ENCODE results near the gene OTX1. TPM values are rescaled to one million over a fixed set of nuclear protein-coding genes. Genes with fewer than 3 reads are reported as not detected.

The OTX1 gene
- total and polyA plus RNA-seq, 10 of the 15 experiments (the other 5 are each of a cell fraction or from before 2014, with no cell fraction given) = 0.04 to 0.67 (median 0.23) TPM; not detected in 2

DNA sequence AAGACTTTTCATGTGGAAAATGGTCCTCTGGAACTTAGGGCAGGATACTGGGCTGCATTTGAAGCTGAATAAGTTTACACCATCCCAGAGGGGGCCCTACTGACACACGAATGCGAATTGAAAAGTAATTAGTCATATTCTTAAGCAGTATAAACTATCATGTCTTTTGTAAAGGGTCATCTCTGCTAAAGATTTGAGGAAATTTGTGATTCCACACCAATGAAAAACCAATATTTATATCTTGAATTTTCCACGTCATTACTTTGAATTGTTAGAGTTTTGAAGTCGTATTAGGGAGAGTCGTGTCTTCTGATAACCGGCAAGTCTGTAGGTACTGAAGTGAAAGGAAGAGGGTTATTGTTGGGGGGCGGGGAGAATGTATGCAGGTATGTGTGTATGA, 4.1 kb upstream of the OTX1 start:
- ATAC-seq (no peak), DNase-seq (ENCODE audit: low read depth, low spot score) (no peak), FAIRE-seq (no peak)
- ChIA-PET RAD21 (ENCODE audit: unreplicated experiment) (no interaction called here), SMC1A (ENCODE audit: uncharacterized antibody, unreplicated experiment) (no interaction called here), CTCF (interaction anchor here (0.6 to 1.2 kb wide), 2 partner anchors 537 to 568 kb away, joined by 3 read pairs; no protein-coding TSS in a partner anchor), POLR2A (no interaction called here)
- no peaks in the 10 kb centered on the region for H3K36me3 ChIP-seq (ENCODE audit: control insufficient read depth in 2 of 2, insufficient read depth in 2 of 2, low read length in 1 of 2)
- BruUV-seq (replicated peaks) = no TSS peak
- TF ChIP-seq MXI1 (IDR thresholded peaks at IDR 0.05; ENCODE audit: low read depth, low read length) = no peak
- no peak for TF ChIP-seq HDAC6 (IDR thresholded peaks at IDR 0.05; ENCODE audit: unreplicated experiment)
- TF ChIP-seq MYB (IDR thresholded peaks at IDR 0.05; ENCODE audit: borderline replicate concordance, low read depth, low read length) = no peak
- TF ChIP-seq SP1 (IDR thresholded peaks at IDR 0.05; ENCODE audit: low read depth, low read length) = no peak
- no peak for TF ChIP-seq HCFC1 (IDR thresholded peaks at IDR 0.05; ENCODE audit: low read length)
- TF ChIP-seq CHD4 (IDR thresholded peaks at IDR 0.05) = no peak
- TF ChIP-seq, protein P1, sequence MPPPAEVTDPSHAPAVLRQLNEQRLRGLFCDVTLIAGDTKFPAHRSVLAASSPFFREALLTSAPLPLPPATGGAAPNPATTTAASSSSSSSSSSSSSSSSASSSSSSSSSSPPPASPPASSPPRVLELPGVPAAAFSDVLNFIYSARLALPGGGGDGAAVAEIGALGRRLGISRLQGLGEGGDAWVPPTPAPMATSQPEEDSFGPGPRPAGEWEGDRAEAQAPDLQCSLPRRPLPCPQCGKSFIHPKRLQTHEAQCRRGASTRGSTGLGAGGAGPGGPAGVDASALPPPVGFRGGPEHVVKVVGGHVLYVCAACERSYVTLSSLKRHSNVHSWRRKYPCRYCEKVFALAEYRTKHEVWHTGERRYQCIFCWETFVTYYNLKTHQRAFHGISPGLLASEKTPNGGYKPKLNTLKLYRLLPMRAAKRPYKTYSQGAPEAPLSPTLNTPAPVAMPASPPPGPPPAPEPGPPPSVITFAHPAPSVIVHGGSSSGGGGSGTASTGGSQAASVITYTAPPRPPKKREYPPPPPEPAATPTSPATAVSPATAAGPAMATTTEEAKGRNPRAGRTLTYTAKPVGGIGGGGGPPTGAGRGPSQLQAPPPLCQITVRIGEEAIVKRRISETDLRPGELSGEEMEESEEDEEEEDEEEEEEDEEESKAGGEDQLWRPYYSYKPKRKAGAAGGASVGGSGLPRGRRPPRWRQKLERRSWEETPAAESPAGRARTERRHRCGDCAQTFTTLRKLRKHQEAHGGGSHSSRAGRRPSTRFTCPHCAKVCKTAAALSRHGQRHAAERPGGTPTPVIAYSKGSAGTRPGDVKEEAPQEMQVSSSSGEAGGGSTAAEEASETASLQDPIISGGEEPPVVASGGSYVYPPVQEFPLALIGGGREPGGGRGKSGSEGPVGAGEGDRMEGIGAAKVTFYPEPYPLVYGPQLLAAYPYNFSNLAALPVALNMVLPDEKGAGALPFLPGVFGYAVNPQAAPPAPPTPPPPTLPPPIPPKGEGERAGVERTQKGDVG (CRISPR knock-in tag; IDR thresholded peaks at IDR 0.05) = no peak
- TF ChIP-seq KDM1A (IDR thresholded peaks at IDR 0.05; ENCODE audit: borderline replicate concordance) = no peak
- TF ChIP-seq MYC (IDR thresholded peaks at IDR 0.05; ENCODE audit: insufficient read depth, insufficient read length, insufficient replicate concordance, low read length, severe bottlenecking) = no peak
- TF ChIP-seq NFYA (IDR thresholded peaks at IDR 0.05; ENCODE audit: borderline replicate concordance, low read depth, low read length) = no peak
- TF ChIP-seq, protein P2, sequence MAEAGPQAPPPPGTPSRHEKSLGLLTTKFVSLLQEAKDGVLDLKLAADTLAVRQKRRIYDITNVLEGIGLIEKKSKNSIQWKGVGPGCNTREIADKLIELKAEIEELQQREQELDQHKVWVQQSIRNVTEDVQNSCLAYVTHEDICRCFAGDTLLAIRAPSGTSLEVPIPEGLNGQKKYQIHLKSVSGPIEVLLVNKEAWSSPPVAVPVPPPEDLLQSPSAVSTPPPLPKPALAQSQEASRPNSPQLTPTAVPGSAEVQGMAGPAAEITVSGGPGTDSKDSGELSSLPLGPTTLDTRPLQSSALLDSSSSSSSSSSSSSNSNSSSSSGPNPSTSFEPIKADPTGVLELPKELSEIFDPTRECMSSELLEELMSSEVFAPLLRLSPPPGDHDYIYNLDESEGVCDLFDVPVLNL (IDR thresholded peaks at IDR 0.05; ENCODE audit: low read depth, low read length) = no peak
- no peak for TF ChIP-seq SRF (IDR thresholded peaks at IDR 0.05; ENCODE audit: low read depth in 2 of 2, low read length in 2 of 2)
- intact Hi-C loops (cut with micrococcal nuclease; ENCODE audit: unreplicated experiment) = no loop called here
- no peak overlapping the region for H2AFZ ChIP-seq (ENCODE audit: control insufficient read depth, low read depth, low read length)
- H3K4me3 ChIP-seq = no peak overlapping the region
- H3K9me3 ChIP-seq (replicated peaks; ENCODE audit: control insufficient read depth, insufficient read depth, low read length) = no peaks in the 10 kb centered on the region; the same call in 2 of the 3 replicates
- H3K79me2 ChIP-seq (ENCODE audit: control insufficient read depth, insufficient read depth, low read length) = no peaks in the 10 kb centered on the region
- H3K4me2 ChIP-seq (ENCODE audit: control insufficient read depth, insufficient read depth) = no peak overlapping the region
- H3K9ac ChIP-seq (ENCODE audit: control insufficient read depth, insufficient read depth, low read length) = no peak overlapping the region
- H3K4me1 ChIP-seq (ENCODE audit: control insufficient read depth, insufficient read depth, low read length) = peaks cover 8% of the 10 kb centered on the region
- H3K27me3 ChIP-seq (replicated peaks in 1 of 2; ENCODE audit: control insufficient read depth in 2 of 2, insufficient read depth in 2 of 2, low read length in 1 of 2) = peaks cover 0 to 16% of the 10 kb centered on the region in 2 experiments; a peak in 3 of 4 replicates
- no peak overlapping the region for H3K27ac ChIP-seq (ENCODE audit: control insufficient read depth, insufficient read depth)
- in situ Hi-C loops (cut with MboI) = no loop called here
- 99% methylated on average over 7 of the region's 7 CpGs for WGBS (ENCODE audit: insufficient coverage, insufficient replicate concordance, low lambda C conversion rate, missing lambda C conversion rate)
- no peaks in the 10 kb centered on the region for H4K20me1 ChIP-seq (ENCODE audit: control insufficient read depth, insufficient read depth)
